Heart left ventricle (tissue), 13 donors: ENCODE data around the gene NUTM1.

Source experiments
- POLR2A ChIP-seq, 2 donors: fragments of 450-650 bp; IDR thresholded peaks; one replicate each; pipeline ENCODE4 v1.6.1; 2017; ENCODE audit warnings: antibody characterized with exemption in 2 of 2, mild to moderate bottlenecking in 2 of 2, moderate library complexity in 2 of 2
- TF ChIP-seq, protein P1 (sequence below), 12 donors: fragments of 200-600 bp; sonication (generic) in 4 of 12; IDR thresholded peaks; one replicate each; pipeline versions ENCODE4 v1.5.0 to v1.8.0; 2018 to 2022; ENCODE audit warnings: antibody characterized with exemption in 12 of 12, mild to moderate bottlenecking in 5 of 12
- donor health status: ischemic (EF 13 %, LVEDD 7.1; RV severe dilation, severe dysfunction).
- donor health status: DM: no; HTN: yes; CAD: no.
- donor health status: DM: no; HTN: no; CAD: no.
- donor health status: ischemic (EF 25% LVEDD 6.9; RV normal size, moderate dysfunction).
- donor health status: ischemic (EF 25% LVEDD 5.7; RV mildly dilated, moderate dysfunction).
- donor health status: ischemic (EF 35%, LVEDD 5.7; RV mildly dilated, moderate dysfunction).
- donor health status: nonischemic (EF 11% LVEDD 7.7; RV severe dilation, severe dysfunction).
- donor health status: DM: yes; HTN: yes; CAD: no.
- donor health status: PGD.
- donor health status: ischemic (EF 29% LVEDD 5.4; RV normal size, mild dysfunction).
- donor health status: nonischemic (EF 23%, LVEDD 6.1; RV moderate dilation, normal function).

DNA sequence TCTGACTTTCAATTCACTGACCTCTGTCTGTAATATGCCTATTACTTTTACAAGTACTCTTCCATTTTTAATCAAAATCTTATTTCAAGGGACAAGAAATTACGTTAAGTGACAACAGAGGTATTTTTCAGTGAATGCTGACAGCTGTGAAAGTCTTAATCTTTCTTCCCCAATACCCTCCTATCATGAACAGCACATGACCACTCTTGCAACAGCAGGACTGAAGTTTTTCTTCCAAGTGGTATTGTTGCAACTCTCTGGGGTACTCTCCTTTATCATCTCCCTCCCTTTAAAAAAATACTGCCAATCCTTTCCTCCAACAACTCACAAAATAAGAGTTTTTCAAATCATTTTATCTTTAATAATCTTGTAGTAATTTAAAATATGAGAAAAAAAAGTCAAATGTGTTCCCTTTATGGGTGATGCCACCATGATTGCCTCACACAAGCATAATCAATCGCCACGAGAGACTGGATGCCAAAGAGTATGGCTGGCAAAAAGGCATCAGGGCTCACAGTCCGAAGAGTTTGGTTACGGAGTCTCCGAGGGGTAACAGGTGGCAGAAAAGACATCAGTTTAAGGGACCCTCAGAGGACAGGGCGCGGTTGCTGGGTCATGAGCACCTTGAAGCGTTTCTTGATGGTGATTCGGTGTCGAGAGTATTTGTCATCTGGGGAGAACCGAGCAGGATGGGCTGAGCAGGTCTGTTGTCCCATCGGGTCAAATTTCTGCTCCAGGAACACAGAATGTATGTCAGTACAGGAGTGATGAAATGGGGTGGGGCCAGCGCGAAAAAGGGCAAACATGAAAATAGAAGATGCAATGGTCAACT lies 1.5 kb upstream of the NUTM1 start:
- TF ChIP-seq, protein P1, sequence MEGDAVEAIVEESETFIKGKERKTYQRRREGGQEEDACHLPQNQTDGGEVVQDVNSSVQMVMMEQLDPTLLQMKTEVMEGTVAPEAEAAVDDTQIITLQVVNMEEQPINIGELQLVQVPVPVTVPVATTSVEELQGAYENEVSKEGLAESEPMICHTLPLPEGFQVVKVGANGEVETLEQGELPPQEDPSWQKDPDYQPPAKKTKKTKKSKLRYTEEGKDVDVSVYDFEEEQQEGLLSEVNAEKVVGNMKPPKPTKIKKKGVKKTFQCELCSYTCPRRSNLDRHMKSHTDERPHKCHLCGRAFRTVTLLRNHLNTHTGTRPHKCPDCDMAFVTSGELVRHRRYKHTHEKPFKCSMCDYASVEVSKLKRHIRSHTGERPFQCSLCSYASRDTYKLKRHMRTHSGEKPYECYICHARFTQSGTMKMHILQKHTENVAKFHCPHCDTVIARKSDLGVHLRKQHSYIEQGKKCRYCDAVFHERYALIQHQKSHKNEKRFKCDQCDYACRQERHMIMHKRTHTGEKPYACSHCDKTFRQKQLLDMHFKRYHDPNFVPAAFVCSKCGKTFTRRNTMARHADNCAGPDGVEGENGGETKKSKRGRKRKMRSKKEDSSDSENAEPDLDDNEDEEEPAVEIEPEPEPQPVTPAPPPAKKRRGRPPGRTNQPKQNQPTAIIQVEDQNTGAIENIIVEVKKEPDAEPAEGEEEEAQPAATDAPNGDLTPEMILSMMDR (IDR thresholded peaks at IDR 0.05) = no peak
- no peak for TF ChIP-seq POLR2A (IDR thresholded peaks at IDR 0.05)
